ENCODE data around the gene TNFAIP8L1.

Gene TNFAIP8L1

GRCh38 chr19:4688587-4688986 lies 49.3 kb downstream of the TNFAIP8L1 start:
- Histone ChIP-seq H3K36me3 (ENCODE audit: insufficient read depth, low read length) (peaks cover 42% of the 10 kb centered on the region), H3K4me3 (ENCODE audit: low read depth, low read length, poor library complexity, severe bottlenecking) (no peak overlapping the region), H3K9me2 (ENCODE audit: low read depth, low read length) (no peaks in the 10 kb centered on the region), H3F3A (ENCODE audit: insufficient read depth, low read length) (no peaks in the 10 kb centered on the region), H4K20me1 (ENCODE audit: insufficient read depth, low read length) (no peaks in the 10 kb centered on the region), H3K4me1 (ENCODE audit: insufficient read depth, low read length, severe bottlenecking) (no peaks in the 10 kb centered on the region), H3K9me3 (ENCODE audit: low read length) (no peaks in the 10 kb centered on the region), H3K9ac (ENCODE audit: low read length) (no peak overlapping the region), H3K27ac (ENCODE audit: low read depth, low read length, poor library complexity, severe bottlenecking) (no peak overlapping the region), H3K79me2 (ENCODE audit: insufficient read depth, low read length) (no peaks in the 10 kb centered on the region), H3K27me3 (ENCODE audit: insufficient read depth, low read length) (no peaks in the 10 kb centered on the region), H3K4me2 (ENCODE audit: low read length) (no peak overlapping the region), H2AFZ (ENCODE audit: low read length) (no peak overlapping the region)
- TF ChIP-seq CTCF (IDR thresholded peaks at IDR 0.05; ENCODE audit: low read length) (no peak), EZH2 (IDR thresholded peaks at IDR 0.05; ENCODE audit: borderline replicate concordance, low read length) (no peak)

GRCh38 chr19:4689403-4689802 lies 50.1 kb downstream of the TNFAIP8L1 start:
- peaks cover 50% of the 10 kb centered on the region for H3K36me3 ChIP-seq (ENCODE audit: insufficient read depth, low read length)
- no peaks in the 10 kb centered on the region for H3K9me2 ChIP-seq (ENCODE audit: low read depth, low read length)
- H3K4me2 ChIP-seq (ENCODE audit: low read length) = no peak overlapping the region
- no peaks in the 10 kb centered on the region for H3F3A ChIP-seq (ENCODE audit: insufficient read depth, low read length)
- H4K20me1 ChIP-seq (ENCODE audit: insufficient read depth, low read length) = no peaks in the 10 kb centered on the region
- no peak overlapping the region for H2AFZ ChIP-seq (ENCODE audit: low read length)
- no peaks in the 10 kb centered on the region for H3K9me3 ChIP-seq (ENCODE audit: low read length)
- no peak overlapping the region for H3K9ac ChIP-seq (ENCODE audit: low read length)
- no peak for TF ChIP-seq EZH2 (IDR thresholded peaks at IDR 0.05; ENCODE audit: borderline replicate concordance, low read length)
- H3K79me2 ChIP-seq (ENCODE audit: insufficient read depth, low read length) = no peaks in the 10 kb centered on the region
- H3K27me3 ChIP-seq (ENCODE audit: insufficient read depth, low read length) = no peaks in the 10 kb centered on the region
- no peaks in the 10 kb centered on the region for H3K4me1 ChIP-seq (ENCODE audit: insufficient read depth, low read length, severe bottlenecking)
- no peak overlapping the region for H3K27ac ChIP-seq (ENCODE audit: low read depth, low read length, poor library complexity, severe bottlenecking)
- H3K4me3 ChIP-seq (ENCODE audit: low read depth, low read length, poor library complexity, severe bottlenecking) = no peak overlapping the region

GRCh38 chr19:4690361-4690760 lies 51.0 kb downstream of the TNFAIP8L1 start:
- H3K79me2 ChIP-seq (ENCODE audit: insufficient read depth, low read length) = no peaks in the 10 kb centered on the region
- H3K36me3 ChIP-seq (ENCODE audit: insufficient read depth, low read length) = peaks cover 60% of the 10 kb centered on the region
- H3K9me3 ChIP-seq (ENCODE audit: low read length) = no peaks in the 10 kb centered on the region
- H3K4me2 ChIP-seq (ENCODE audit: low read length) = no peak overlapping the region
- H3K9ac ChIP-seq (ENCODE audit: low read length) = no peak overlapping the region
- no peak overlapping the region for H3K4me3 ChIP-seq (ENCODE audit: low read depth, low read length, poor library complexity, severe bottlenecking)
- H3F3A ChIP-seq (ENCODE audit: insufficient read depth, low read length) = no peaks in the 10 kb centered on the region
- H2AFZ ChIP-seq (ENCODE audit: low read length) = no peak overlapping the region
- no peak for TF ChIP-seq CTCF (IDR thresholded peaks at IDR 0.05; ENCODE audit: low read length)
- no peak for TF ChIP-seq EZH2 (IDR thresholded peaks at IDR 0.05; ENCODE audit: borderline replicate concordance, low read length)
- no peaks in the 10 kb centered on the region for H3K4me1 ChIP-seq (ENCODE audit: insufficient read depth, low read length, severe bottlenecking)
- no peaks in the 10 kb centered on the region for H4K20me1 ChIP-seq (ENCODE audit: insufficient read depth, low read length)
- H3K9me2 ChIP-seq (ENCODE audit: low read depth, low read length) = no peaks in the 10 kb centered on the region
- no peak overlapping the region for H3K27ac ChIP-seq (ENCODE audit: low read depth, low read length, poor library complexity, severe bottlenecking)
- H3K27me3 ChIP-seq (ENCODE audit: insufficient read depth, low read length) = no peaks in the 10 kb centered on the region

- Histone ChIP-seq H3K9me3 (ENCODE audit: low read length) (no peaks in the 10 kb centered on the region), H3K4me1 (ENCODE audit: insufficient read depth, low read length, severe bottlenecking) (no peaks in the 10 kb centered on the region), H3K4me2 (ENCODE audit: low read length) (no peak overlapping the region), H2AFZ (ENCODE audit: low read length) (no peak overlapping the region), H3K79me2 (ENCODE audit: insufficient read depth, low read length) (no peaks in the 10 kb centered on the region), H3K9me2 (ENCODE audit: low read depth, low read length) (no peaks in the 10 kb centered on the region), H3K27me3 (ENCODE audit: insufficient read depth, low read length) (no peaks in the 10 kb centered on the region), H3K27ac (ENCODE audit: low read depth, low read length, poor library complexity, severe bottlenecking) (no peak overlapping the region), H3K4me3 (ENCODE audit: low read depth, low read length, poor library complexity, severe bottlenecking) (no peak overlapping the region), H3K36me3 (ENCODE audit: insufficient read depth, low read length) (peaks cover 61% of the 10 kb centered on the region), H3F3A (ENCODE audit: insufficient read depth, low read length) (no peaks in the 10 kb centered on the region), H4K20me1 (ENCODE audit: insufficient read depth, low read length) (no peaks in the 10 kb centered on the region), H3K9ac (ENCODE audit: low read length) (no peak overlapping the region)
- no peak for TF ChIP-seq CTCF (IDR thresholded peaks at IDR 0.05; ENCODE audit: low read length)
- TF ChIP-seq EZH2 (IDR thresholded peaks at IDR 0.05; ENCODE audit: borderline replicate concordance, low read length) = no peak
These were observed 52.1 kb downstream of the TNFAIP8L1 start for GRCh38 chr19:4691373-4691772.

Data from OCI-LY1 (cell line).